H1 (cell line): Measurements from ENCODE around the gene ZBTB16. TPM values are rescaled to one million over a fixed set of nuclear protein-coding genes. Genes with fewer than 3 reads are reported as not detected.

Experiments
- BRCA1 ChIP-seq: IDR thresholded peaks from 2 replicates; pipeline ENCODE4 v1.6.1; 2012; ENCODE audit warnings: low read depth, low read length, improper control_type of control experiment
- E2F6 ChIP-seq: IDR thresholded peaks from 2 replicates; pipeline ENCODE4 v1.6.1; 2012; ENCODE audit warnings: inconsistent platforms
- GABPA ChIP-seq: IDR thresholded peaks from 2 replicates; pipeline ENCODE4 v1.6.1; 2011; ENCODE audit warnings: mild to moderate bottlenecking, low read length, moderate library complexity, borderline replicate concordance; ENCODE audit not compliant: insufficient read depth
- HDAC2 ChIP-seq, 2 experiments: fragments of 300-600 bp in 1 of 2; sonication (generic) in 1 of 2; IDR thresholded peaks; 2 replicates each; pipeline ENCODE4 v1.6.1; 2011 to 2012; ENCODE audit warnings: low read depth in 2 of 2, low read length in 2 of 2, mild to moderate bottlenecking in 2 of 2, moderate library complexity in 2 of 2, borderline replicate concordance in 1 of 2, inconsistent platforms in 1 of 2
- SAP30 ChIP-seq: fragments of 300-600 bp; sonication (generic); IDR thresholded peaks from 2 replicates; pipeline ENCODE4 v1.7.1; 2012; ENCODE audit warnings: low read length, moderate library complexity, mild to moderate bottlenecking, inconsistent platforms; ENCODE audit not compliant: insufficient read depth, insufficient replicate concordance
- USF2 ChIP-seq: IDR thresholded peaks from 2 replicates; pipeline ENCODE4 v1.6.1; 2011; ENCODE audit warnings: low read length, improper control_type of control experiment
- polyA plus RNA-seq, 7 experiments: library from polyadenylated mRNA; depleted of rRNA in 3 of 7; stranded (reverse) in 5 of 7; unstranded in 2 of 7; fragments of >200 nt in 5 of 7; fragments of 200-250 nt in 2 of 7; gene quantifications; 1 replicate in 5 of 7; 2 replicates in 1 of 7; 4 replicates in 1 of 7; pipeline versions ENCODE4 v1.2.1 to v1.2.3, GENCODE V29; 2011 to 2013; ENCODE audit warnings: missing spikeins in 2 of 7, mixed read lengths in 2 of 7
- total RNA-seq: library from RNA; stranded (reverse); fragmentation: NEBNext Ultra II Directional; extraction: Animal tissue kit (Norgen Biotek cat#: 25700); gene quantifications from 2 replicates; pipeline ENCODE4 v1.2.1, GENCODE V29; 2021

Gene ZBTB16
- total and polyA plus RNA-seq, 2 of the 8 experiments (the other 6 are each of a cell fraction or from before 2014, with no cell fraction given): 0.12 to 0.61 TPM

- TF ChIP-seq USF2 (no peak), GABPA (no peak), E2F6 (no peak), SAP30 (no peak), HDAC2 (IDR thresholded peaks at IDR 0.05; ENCODE audit: borderline replicate concordance in 1 of 2, low read depth in 2 of 2, low read length in 2 of 2) (no peak), BRCA1 (no peak)
These were observed 91.2 kb downstream of the ZBTB16 start (continued) for GRCh38 chr11:114150671-114151070.
